Neural cell (in vitro differentiated cells): ENCODE measurements around the gene ADGRL1. TPM values are rescaled to one million over a fixed set of nuclear protein-coding genes. Genes with fewer than 3 reads are reported as not detected.

Experiments
- H2AFZ ChIP-seq: fragments of 200-600, 300-800 bp; sonication (generic), shearing (Covaris generic); 2 replicates; pipeline ENCODE4 v1.6.0; 2014; ENCODE audit warnings: low read depth, mild to moderate bottlenecking, antibody characterized with exemption, low read length, moderate library complexity
- H3F3A ChIP-seq: fragments of 200-600 bp; shearing (Covaris generic); 2 replicates; pipeline ENCODE4 v1.6.1; 2016; ENCODE audit warnings: mild to moderate bottlenecking, moderate library complexity, mixed read lengths, antibody characterized with exemption, low read length; ENCODE audit not compliant: insufficient read depth, poor library complexity, severe bottlenecking
- H3K27ac ChIP-seq: fragments of 200-600, 300-800 bp; sonication (generic), shearing (Covaris generic); 2 replicates; pipeline ENCODE4 v1.5.1; 2014; ENCODE audit warnings: mild to moderate bottlenecking, low read length, moderate library complexity
- H3K27me3 ChIP-seq: fragments of 300-800, 200-600 bp; sonication (generic), shearing (Covaris generic); 2 replicates; pipeline ENCODE4 v1.6.0; 2014; ENCODE audit warnings: mild to moderate bottlenecking, low read depth, low read length, moderate library complexity; ENCODE audit not compliant: insufficient read depth
- H3K36me3 ChIP-seq: fragments of 300-800, 200-600 bp; sonication (generic), shearing (Covaris generic); 2 replicates; pipeline ENCODE4 v1.5.1; 2014; ENCODE audit warnings: mild to moderate bottlenecking, antibody characterized with exemption, low read length, moderate library complexity; ENCODE audit not compliant: insufficient read depth
- H3K4me2 ChIP-seq: fragments of 300-800, 200-600 bp; sonication (generic), shearing (Covaris generic); 2 replicates; pipeline ENCODE4 v1.6.0; 2014; ENCODE audit warnings: mild to moderate bottlenecking, low read length
- H3K4me3 ChIP-seq: fragments of 300-800, 200-600 bp; sonication (generic), shearing (Covaris generic); 2 replicates; pipeline ENCODE4 v1.5.1; 2014; ENCODE audit warnings: mild to moderate bottlenecking, low read length, moderate library complexity
- H3K79me2 ChIP-seq: fragments of 200-600 bp; shearing (Covaris generic); replicated peaks from 2 replicates; pipeline ENCODE4 v1.6.0; 2014; ENCODE audit warnings: mild to moderate bottlenecking, low read length, moderate library complexity; ENCODE audit not compliant: insufficient read depth
- H3K9ac ChIP-seq: fragments of 300-800, 200-600 bp; sonication (generic), shearing (Covaris generic); 2 replicates; pipeline ENCODE4 v1.6.1; 2016; ENCODE audit warnings: mild to moderate bottlenecking, low read length, mixed read lengths
- H3K9me2 ChIP-seq: fragments of 200-600 bp; shearing (Covaris generic); 2 replicates; pipeline ENCODE4 v1.6.1; 2016; ENCODE audit warnings: mild to moderate bottlenecking, low read length, mixed read lengths; ENCODE audit not compliant: insufficient read depth
- H3K9me3 ChIP-seq: fragments of 200-600, 300-800 bp; sonication (generic), shearing (Covaris generic); 2 replicates; pipeline ENCODE4 v1.6.1; 2016; ENCODE audit warnings: mild to moderate bottlenecking, mixed run types, low read length, moderate library complexity, mixed read lengths
- H4K20me1 ChIP-seq: fragments of 200-600 bp; shearing (Covaris generic); 2 replicates; pipeline ENCODE4 v1.6.1; 2016; ENCODE audit warnings: mild to moderate bottlenecking, mixed run types; ENCODE audit not compliant: insufficient read depth
- EP300 ChIP-seq: fragments of 450-650 bp; conservative IDR thresholded peaks from 2 replicates; pipeline ENCODE4 v1.6.1; 2014; ENCODE audit warnings: antibody characterized with exemption, mild to moderate bottlenecking, moderate library complexity; ENCODE audit not compliant: poor library complexity, severe bottlenecking
- EZH2 ChIP-seq: fragments of 200-600, 300-800 bp; shearing (Covaris generic), sonication (generic); IDR thresholded peaks from 2 replicates; pipeline ENCODE4 v1.6.1; 2014; ENCODE audit warnings: antibody characterized with exemption, low read length, borderline replicate concordance, mild to moderate bottlenecking; ENCODE audit not compliant: insufficient read depth, poor library complexity, severe bottlenecking
- MXI1 ChIP-seq: fragments of 450-650 bp; conservative IDR thresholded peaks from 2 replicates; pipeline ENCODE4 v1.6.1; 2014; ENCODE audit warnings: antibody characterized with exemption, mild to moderate bottlenecking; ENCODE audit not compliant: poor library complexity, severe bottlenecking
- POLR2AphosphoS5 ChIP-seq: IDR thresholded peaks from 2 replicates; pipeline ENCODE4 v1.6.1; 2012
- RAD21 ChIP-seq: fragments of 450-650 bp; conservative IDR thresholded peaks from 2 replicates; pipeline ENCODE4 v1.6.1; 2014; ENCODE audit warnings: antibody characterized with exemption, mild to moderate bottlenecking, moderate library complexity
- REST ChIP-seq: IDR thresholded peaks from 2 replicates; pipeline ENCODE4 v1.6.1; 2012; ENCODE audit warnings: borderline replicate concordance
- SMC3 ChIP-seq: fragments of 450-650 bp; conservative IDR thresholded peaks from 2 replicates; pipeline ENCODE4 v1.6.1; 2014; ENCODE audit warnings: antibody characterized with exemption, mild to moderate bottlenecking, moderate library complexity; ENCODE audit not compliant: poor library complexity
- TAF1 ChIP-seq: IDR thresholded peaks from 2 replicates; pipeline ENCODE4 v1.6.1; 2012; ENCODE audit warnings: low read depth
- polyA plus RNA-seq: library from polyadenylated mRNA; depleted of rRNA; stranded (reverse); fragments of >200 nt; gene quantifications from 2 replicates; pipeline ENCODE4 v1.2.3, GENCODE V29; 2014
- TF ChIP-seq, protein P1 (sequence below): fragments of 450-650 bp; IDR thresholded peaks from 2 replicates; pipeline ENCODE4 v1.5.1; 2014; ENCODE audit warnings: antibody characterized with exemption, mild to moderate bottlenecking, moderate library complexity; ENCODE audit not compliant: poor library complexity, severe bottlenecking

ADGRL1 gene
- polyA plus RNA-seq, 1 donor from 2014 or later: 22.2 TPM

GRCh38 chr19:14161305-14161704 lies 44.7 kb downstream of the ADGRL1 start:
- Histone ChIP-seq H3F3A (no peaks in the 10 kb centered on the region), H2AFZ (no peak overlapping the region), H3K4me2 (no peak overlapping the region), H3K9ac (no peak overlapping the region), H4K20me1 (no peaks in the 10 kb centered on the region), H3K27ac (no peak overlapping the region), H3K79me2 (no peaks in the 10 kb centered on the region), H3K4me3 (no peak overlapping the region), H3K9me2 (no peaks in the 10 kb centered on the region), H3K9me3 (no peaks in the 10 kb centered on the region), H3K27me3 (no peaks in the 10 kb centered on the region), H3K36me3 (peaks cover 9% of the 10 kb centered on the region)
- TF ChIP-seq POLR2AphosphoS5: no peak
- TF ChIP-seq, protein P1, sequence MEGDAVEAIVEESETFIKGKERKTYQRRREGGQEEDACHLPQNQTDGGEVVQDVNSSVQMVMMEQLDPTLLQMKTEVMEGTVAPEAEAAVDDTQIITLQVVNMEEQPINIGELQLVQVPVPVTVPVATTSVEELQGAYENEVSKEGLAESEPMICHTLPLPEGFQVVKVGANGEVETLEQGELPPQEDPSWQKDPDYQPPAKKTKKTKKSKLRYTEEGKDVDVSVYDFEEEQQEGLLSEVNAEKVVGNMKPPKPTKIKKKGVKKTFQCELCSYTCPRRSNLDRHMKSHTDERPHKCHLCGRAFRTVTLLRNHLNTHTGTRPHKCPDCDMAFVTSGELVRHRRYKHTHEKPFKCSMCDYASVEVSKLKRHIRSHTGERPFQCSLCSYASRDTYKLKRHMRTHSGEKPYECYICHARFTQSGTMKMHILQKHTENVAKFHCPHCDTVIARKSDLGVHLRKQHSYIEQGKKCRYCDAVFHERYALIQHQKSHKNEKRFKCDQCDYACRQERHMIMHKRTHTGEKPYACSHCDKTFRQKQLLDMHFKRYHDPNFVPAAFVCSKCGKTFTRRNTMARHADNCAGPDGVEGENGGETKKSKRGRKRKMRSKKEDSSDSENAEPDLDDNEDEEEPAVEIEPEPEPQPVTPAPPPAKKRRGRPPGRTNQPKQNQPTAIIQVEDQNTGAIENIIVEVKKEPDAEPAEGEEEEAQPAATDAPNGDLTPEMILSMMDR: no peak
- TF ChIP-seq EP300: no peak
- TF ChIP-seq TAF1: no peak
- TF ChIP-seq RAD21: no peak
- TF ChIP-seq MXI1: no peak
- no peak for TF ChIP-seq EZH2
- TF ChIP-seq SMC3: no peak
- no peak for TF ChIP-seq REST

GRCh38 chr19:14160017-14160703 lies 45.8 kb downstream of the ADGRL1 start:
- Histone ChIP-seq H3F3A (no peaks in the 10 kb centered on the region), H3K9ac (no peak overlapping the region), H3K36me3 (peaks cover 14% of the 10 kb centered on the region), H4K20me1 (no peaks in the 10 kb centered on the region), H3K79me2 (no peaks in the 10 kb centered on the region), H3K9me3 (no peaks in the 10 kb centered on the region), H2AFZ (no peak overlapping the region), H3K4me2 (no peak overlapping the region), H3K9me2 (no peaks in the 10 kb centered on the region), H3K27ac (no peak overlapping the region), H3K4me3 (no peak overlapping the region), H3K27me3 (no peaks in the 10 kb centered on the region)
- no peak for TF ChIP-seq EP300
- no peak for TF ChIP-seq POLR2AphosphoS5
- TF ChIP-seq REST: no peak
- no peak for TF ChIP-seq MXI1
- TF ChIP-seq TAF1: no peak
- no peak for TF ChIP-seq SMC3
- TF ChIP-seq, protein P1: no peak
- TF ChIP-seq RAD21: no peak
- no peak for TF ChIP-seq EZH2
